Measurements from ENCODE around the gene FDXR.
"Not testable (repeated sequence)": the region's sequence is repeated elsewhere in the genome, so short reads cannot be mapped to it uniquely, and the experiment has no call there.

The FDXR gene

GRCh38 chr17:74872313-74873036 lies at the start of gene FDXR:
TSS of gene FDXR (minus strand) at chr17:74872994. CDS start at chr17:74872944, 50 bp downstream.
- Mint-ChIP-seq H3K9me3 (no peaks in the 10 kb centered on the region), H3K36me3 (ENCODE audit: low read depth) (no peaks in the 10 kb centered on the region), H3K27ac (peak within 1 kb of the TSS; percentile 90), H3K4me3 (peak within 1 kb of the TSS; percentile 81), H3K4me1 (ENCODE audit: low read depth) (peaks cover 16% of the 10 kb centered on the region), H3K27me3 (no peaks in the 10 kb centered on the region)

- Mint-ChIP-seq H3K36me3 (ENCODE audit: low read depth) (no peaks in the 10 kb centered on the region), H3K27me3 (peaks cover 46% of the 10 kb centered on the region)
Measured at GRCh38 chr17:74922172-74922571, 49.4 kb upstream of the FDXR start.

GRCh38 chr17:74921769-74922168 lies 49.0 kb upstream of the FDXR start:
- no peak overlapping the region for H3K27ac Mint-ChIP-seq
- H3K4me3 Mint-ChIP-seq: no peak overlapping the region
- no peaks in the 10 kb centered on the region for H3K36me3 Mint-ChIP-seq (ENCODE audit: low read depth)
- peaks cover 46% of the 10 kb centered on the region for H3K27me3 Mint-ChIP-seq
- no peaks in the 10 kb centered on the region for H3K4me1 Mint-ChIP-seq (ENCODE audit: low read depth)
- H3K9me3 Mint-ChIP-seq: no peaks in the 10 kb centered on the region

More at GRCh38 chr17:74922172-74922571, 49.4 kb upstream of the FDXR start:
- Mint-ChIP-seq H3K27ac (no peak overlapping the region), H3K9me3 (no peaks in the 10 kb centered on the region), H3K4me3 (no peak overlapping the region), H3K4me1 (ENCODE audit: low read depth) (no peaks in the 10 kb centered on the region)

- no peaks in the 10 kb centered on the region for H3K4me1 Mint-ChIP-seq (ENCODE audit: low read depth)
- H3K4me3 Mint-ChIP-seq: no peak overlapping the region
- H3K27ac Mint-ChIP-seq: no peak overlapping the region
- peaks cover 43% of the 10 kb centered on the region for H3K27me3 Mint-ChIP-seq
- H3K36me3 Mint-ChIP-seq (ENCODE audit: low read depth): no peaks in the 10 kb centered on the region
- no peaks in the 10 kb centered on the region for H3K9me3 Mint-ChIP-seq
Measured at GRCh38 chr17:74921026-74921681, 48.4 kb upstream of the FDXR start.

GRCh38 chr17:74920642-74921025 lies 47.8 kb upstream of the FDXR start:
- no peaks in the 10 kb centered on the region for H3K9me3 Mint-ChIP-seq
- H3K36me3 Mint-ChIP-seq (ENCODE audit: low read depth): no peaks in the 10 kb centered on the region
- H3K4me3 Mint-ChIP-seq: no peak overlapping the region
- peaks cover 38% of the 10 kb centered on the region for H3K27me3 Mint-ChIP-seq
- no peak overlapping the region for H3K27ac Mint-ChIP-seq
- H3K4me1 Mint-ChIP-seq (ENCODE audit: low read depth): no peaks in the 10 kb centered on the region

GRCh38 chr17:74920306-74920620 lies 47.5 kb upstream of the FDXR start:
- H3K4me3 Mint-ChIP-seq: no peak overlapping the region
- H3K27me3 Mint-ChIP-seq: peaks cover 34% of the 10 kb centered on the region
- no peaks in the 10 kb centered on the region for H3K4me1 Mint-ChIP-seq (ENCODE audit: low read depth)
- no peak overlapping the region for H3K27ac Mint-ChIP-seq
- H3K36me3 Mint-ChIP-seq (ENCODE audit: low read depth): no peaks in the 10 kb centered on the region
- no peaks in the 10 kb centered on the region for H3K9me3 Mint-ChIP-seq

- H3K4me3 Mint-ChIP-seq: no peak overlapping the region
Measured at GRCh38 chr17:74919440-74920305, 46.9 kb upstream of the FDXR start.

GRCh38 chr17:74918906-74919305 lies 46.1 kb upstream of the FDXR start:
- H3K36me3 Mint-ChIP-seq (ENCODE audit: low read depth): no peaks in the 10 kb centered on the region
- no peaks in the 10 kb centered on the region for H3K9me3 Mint-ChIP-seq
- H3K4me3 Mint-ChIP-seq: no peak overlapping the region
- no peaks in the 10 kb centered on the region for H3K4me1 Mint-ChIP-seq (ENCODE audit: low read depth)
- no peak overlapping the region for H3K27ac Mint-ChIP-seq
- H3K27me3 Mint-ChIP-seq: peaks cover 21% of the 10 kb centered on the region

More at GRCh38 chr17:74919440-74920305, 46.9 kb upstream of the FDXR start:
- Mint-ChIP-seq H3K36me3 (ENCODE audit: low read depth) (no peaks in the 10 kb centered on the region), H3K9me3 (no peaks in the 10 kb centered on the region), H3K27me3 (peaks cover 28% of the 10 kb centered on the region), H3K4me1 (ENCODE audit: low read depth) (no peaks in the 10 kb centered on the region), H3K27ac (no peak overlapping the region)

- Mint-ChIP-seq H3K27me3 (peaks cover 16% of the 10 kb centered on the region), H3K36me3 (ENCODE audit: low read depth) (no peaks in the 10 kb centered on the region), H3K4me3 (no peak overlapping the region), H3K4me1 (ENCODE audit: low read depth) (no peaks in the 10 kb centered on the region), H3K27ac (no peak overlapping the region), H3K9me3 (no peaks in the 10 kb centered on the region)
Measured at GRCh38 chr17:74917430-74917829, 44.6 kb upstream of the FDXR start.

- Mint-ChIP-seq H3K27ac (no peak overlapping the region), H3K36me3 (ENCODE audit: low read depth) (no peaks in the 10 kb centered on the region), H3K4me1 (ENCODE audit: low read depth) (no peaks in the 10 kb centered on the region), H3K4me3 (no peak overlapping the region), H3K9me3 (no peaks in the 10 kb centered on the region), H3K27me3 (peaks cover 14% of the 10 kb centered on the region)
Measured at GRCh38 chr17:74916851-74917199, 44.0 kb upstream of the FDXR start.

- Mint-ChIP-seq H3K27ac (no peak overlapping the region), H3K4me3 (no peak overlapping the region), H3K36me3 (ENCODE audit: low read depth) (no peaks in the 10 kb centered on the region), H3K4me1 (ENCODE audit: low read depth) (no peaks in the 10 kb centered on the region), H3K9me3 (no peaks in the 10 kb centered on the region), H3K27me3 (peaks cover 14% of the 10 kb centered on the region)
Measured at GRCh38 chr17:74916136-74916850, 43.5 kb upstream of the FDXR start.

GRCh38 chr17:74911423-74911822 lies 38.6 kb upstream of the FDXR start:
- not testable (repeated sequence) for H3K27me3 Mint-ChIP-seq; H3K27ac Mint-ChIP-seq; H3K4me1 Mint-ChIP-seq (ENCODE audit: low read depth); H3K9me3 Mint-ChIP-seq; H3K4me3 Mint-ChIP-seq; H3K36me3 Mint-ChIP-seq (ENCODE audit: low read depth)

- H3K27me3 Mint-ChIP-seq; H3K36me3 Mint-ChIP-seq (ENCODE audit: low read depth); H3K4me3 Mint-ChIP-seq; H3K27ac Mint-ChIP-seq; H3K9me3 Mint-ChIP-seq; H3K4me1 Mint-ChIP-seq (ENCODE audit: low read depth): not testable (repeated sequence)
Measured at GRCh38 chr17:74909097-74909496, 36.3 kb upstream of the FDXR start.

GRCh38 chr17:74907012-74907411 lies 34.2 kb upstream of the FDXR start:
- Mint-ChIP-seq H3K36me3 (ENCODE audit: low read depth) (no peaks in the 10 kb centered on the region), H3K4me1 (ENCODE audit: low read depth) (no peaks in the 10 kb centered on the region), H3K4me3 (no peak overlapping the region), H3K27me3 (peaks cover 6% of the 10 kb centered on the region), H3K27ac (no peak overlapping the region), H3K9me3 (no peaks in the 10 kb centered on the region)

Data from stimulated activated naive CD8-positive, alpha-beta T cell treated with anti-CD3 and anti-CD28 coated beads, Interleukin-15, Interleukin-2, amounts not matched to agents 100 ng/mL and 50 ng/mL, for 24 hours (primary cell).